Glutamatergic neuron (in vitro differentiated cells): ENCODE data around the gene KNSTRN. TPM values are rescaled to one million over a fixed set of nuclear protein-coding genes. Genes with fewer than 3 reads are reported as not detected.

Experiments
- DNase-seq: peaks from one replicate; pipeline ENCODE4 v3.0.0; 2022
- H3K27ac Mint-ChIP-seq: one replicate; pipeline ENCODE4 v1.8.0; 2020; ENCODE audit warnings: mild to moderate bottlenecking, mixed read lengths, inconsistent platforms; ENCODE audit not compliant: unreplicated experiment
- H3K27me3 Mint-ChIP-seq: one replicate; pipeline ENCODE4 v1.8.0; 2020; ENCODE audit warnings: mild to moderate bottlenecking, moderate library complexity, mixed read lengths, inconsistent platforms; ENCODE audit not compliant: unreplicated experiment
- H3K36me3 Mint-ChIP-seq: one replicate; pipeline ENCODE4 v1.8.0; 2020; ENCODE audit warnings: mild to moderate bottlenecking, mixed read lengths, inconsistent platforms; ENCODE audit not compliant: unreplicated experiment
- H3K4me1 Mint-ChIP-seq: one replicate; pipeline ENCODE4 v1.8.0; 2020; ENCODE audit warnings: mild to moderate bottlenecking, low read depth, mixed read lengths, inconsistent platforms; ENCODE audit not compliant: unreplicated experiment
- H3K4me3 Mint-ChIP-seq: one replicate; pipeline ENCODE4 v1.8.0; 2020; ENCODE audit warnings: mild to moderate bottlenecking, mixed read lengths, inconsistent platforms; ENCODE audit not compliant: unreplicated experiment
- H3K9me3 Mint-ChIP-seq: one replicate; pipeline ENCODE4 v1.8.0; 2020; ENCODE audit warnings: mild to moderate bottlenecking, moderate library complexity, mixed read lengths, inconsistent platforms; ENCODE audit not compliant: unreplicated experiment
- CTCF ChIP-seq: fragments of 200-600 bp; sonication (generic); IDR thresholded peaks from one replicate; pipeline ENCODE4 v1.5.0; 2021; ENCODE audit not compliant: partially characterized antibody, unreplicated experiment
- total RNA-seq: library from RNA; stranded (reverse); fragmentation: NEBNext Ultra II Directional; extraction: Animal tissue kit (Norgen Biotek cat#: 25700); gene quantifications from one replicate; pipeline ENCODE4 v1.2.1, GENCODE V29; 2021; ENCODE audit not compliant: unreplicated experiment

Gene KNSTRN
- total RNA-seq, 1 donor from 2014 or later, result 62.9 TPM

- peaks cover 49% of the 10 kb centered on the region for H3K4me1 Mint-ChIP-seq
- no peak for TF ChIP-seq CTCF
- H3K4me3 Mint-ChIP-seq, result peak within 1 kb of the TSS; percentile 91
- H3K36me3 Mint-ChIP-seq, result no peaks in the 10 kb centered on the region
- peaks cover 11% of the 10 kb centered on the region for H3K9me3 Mint-ChIP-seq
- peaks cover 21% of the 10 kb centered on the region for H3K27me3 Mint-ChIP-seq
- H3K27ac Mint-ChIP-seq, result peak within 1 kb of the TSS; percentile 87
- DNase-seq, result peak; percentile 93
These were observed 24.6 kb upstream of the KNSTRN start, which contains the start of gene DISP2 for GRCh38 chr15:40357723-40358470. TSS of gene DISP2 (plus strand) at chr15:40358219. CDS start at chr15:40358322, 103 bp downstream.

GRCh38 chr15:40358471-40359353, 23.8 kb upstream of the KNSTRN start:
- H3K36me3 Mint-ChIP-seq, result no peaks in the 10 kb centered on the region
- H3K4me3 Mint-ChIP-seq, result peak overlapping the region; percentile 91
- H3K4me1 Mint-ChIP-seq, result peaks cover 44% of the 10 kb centered on the region
- H3K27me3 Mint-ChIP-seq, result peaks cover 20% of the 10 kb centered on the region
- peak overlapping the region; percentile 87 for H3K27ac Mint-ChIP-seq
- DNase-seq, result peak; percentile 76
- TF ChIP-seq CTCF, result peak; percentile 29
- H3K9me3 Mint-ChIP-seq, result peaks cover 11% of the 10 kb centered on the region

- H3K27ac Mint-ChIP-seq, result no peak overlapping the region
- peak overlapping the region; percentile 91 for H3K4me3 Mint-ChIP-seq
- H3K27me3 Mint-ChIP-seq, result peaks cover 14% of the 10 kb centered on the region
- peaks cover 33% of the 10 kb centered on the region for H3K4me1 Mint-ChIP-seq
- peaks cover 10% of the 10 kb centered on the region for H3K9me3 Mint-ChIP-seq
- no peaks in the 10 kb centered on the region for H3K36me3 Mint-ChIP-seq
- no peak for DNase-seq
- no peak for TF ChIP-seq CTCF
These were observed 22.5 kb upstream of the KNSTRN start for GRCh38 chr15:40360015-40360414.

DNA sequence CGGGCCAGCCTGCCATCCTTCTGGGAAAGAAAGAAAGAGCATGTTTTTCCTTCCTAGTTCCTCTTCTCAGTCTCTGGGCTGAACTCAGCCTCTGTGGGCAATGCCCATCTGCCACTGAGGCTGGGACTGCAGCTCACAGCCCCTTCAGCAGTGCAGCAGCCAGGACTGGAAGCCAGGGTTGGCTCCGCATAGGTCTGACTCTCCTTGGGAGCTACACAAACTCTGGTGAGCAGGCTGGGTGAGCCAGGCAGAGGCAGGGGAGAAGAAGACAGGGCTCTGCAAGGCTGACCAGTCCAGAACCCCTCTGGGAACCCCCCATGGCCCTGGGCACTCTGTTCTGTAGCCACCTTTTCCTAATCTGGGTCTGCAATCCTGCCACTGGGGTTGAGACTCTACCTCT, 20.9 kb upstream of the KNSTRN start:
- H3K27ac Mint-ChIP-seq, result no peak overlapping the region
- DNase-seq, result no peak
- peaks cover 25% of the 10 kb centered on the region for H3K4me1 Mint-ChIP-seq
- peaks cover 7% of the 10 kb centered on the region for H3K9me3 Mint-ChIP-seq
- no peak for TF ChIP-seq CTCF
- no peaks in the 10 kb centered on the region for H3K36me3 Mint-ChIP-seq
- H3K4me3 Mint-ChIP-seq, result no peak overlapping the region
- H3K27me3 Mint-ChIP-seq, result peaks cover 16% of the 10 kb centered on the region
